HG03064 (cell line): Measurements from ENCODE around the gene MOSMO.

Source experiments
- ATAC-seq: cut with Tn5 transposase; IDR thresholded peaks from one replicate; pipeline ENCODE4 v1.9.1; 2021; ENCODE audit warnings: low read depth; ENCODE audit not compliant: unreplicated experiment

The MOSMO gene

GRCh38 chr16:22007509-22008214, at the start of gene MOSMO:
Gene MOSMO, plus strand, starts transcription at chr16:22008111. Its CDS starts 191 bp downstream, at chr16:22008302.
- ATAC-seq, result no peak

- ATAC-seq, result no peak
Measured at GRCh38 chr16:21959050-21959449, 48.9 kb upstream of the MOSMO start.

DNA sequence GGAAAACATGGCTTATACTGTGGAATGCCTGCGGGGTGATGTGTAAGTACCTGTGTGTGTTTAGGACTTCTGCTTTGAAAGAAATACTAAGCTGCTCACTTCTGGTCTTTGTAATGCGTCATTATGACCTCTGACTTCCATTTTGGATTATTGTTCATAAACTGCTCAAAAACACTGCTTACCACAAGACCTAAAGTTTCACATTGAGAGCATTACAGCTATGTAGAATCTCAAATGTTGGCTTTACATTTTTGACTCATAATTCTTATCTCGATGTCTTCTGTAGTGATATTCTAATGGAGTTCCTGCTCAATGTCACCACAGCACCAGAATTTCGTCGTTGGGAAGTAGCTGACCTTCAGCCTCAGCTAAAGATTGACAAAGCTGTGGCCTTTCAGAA, 45.4 kb upstream of the MOSMO start:
- ATAC-seq, result no peak

GRCh38 chr16:21963887-21964286, 44.0 kb upstream of the MOSMO start:
- ATAC-seq, result no peak

- ATAC-seq, result no peak
Measured at GRCh38 chr16:21964353-21964752, 43.6 kb upstream of the MOSMO start.

DNA sequence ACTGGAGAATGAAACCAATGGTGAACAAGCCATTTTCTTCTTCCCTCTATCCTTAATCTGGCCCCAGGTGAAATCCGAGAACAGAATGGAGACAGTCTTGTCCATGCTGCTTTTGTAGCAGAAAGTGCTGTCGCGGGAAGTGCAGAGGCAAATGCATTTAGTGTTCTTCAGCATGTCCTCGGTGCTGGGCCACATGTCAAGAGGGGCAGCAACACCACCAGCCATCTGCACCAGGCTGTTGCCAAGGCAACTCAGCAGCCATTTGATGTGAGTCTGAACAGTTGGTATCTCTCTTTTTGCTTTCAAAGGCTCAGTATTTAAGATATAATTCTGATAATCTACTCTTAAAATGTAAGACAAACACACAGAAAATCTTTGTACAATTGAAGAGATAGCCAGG, 36.1 kb upstream of the MOSMO start:
- ATAC-seq, result no peak

DNA sequence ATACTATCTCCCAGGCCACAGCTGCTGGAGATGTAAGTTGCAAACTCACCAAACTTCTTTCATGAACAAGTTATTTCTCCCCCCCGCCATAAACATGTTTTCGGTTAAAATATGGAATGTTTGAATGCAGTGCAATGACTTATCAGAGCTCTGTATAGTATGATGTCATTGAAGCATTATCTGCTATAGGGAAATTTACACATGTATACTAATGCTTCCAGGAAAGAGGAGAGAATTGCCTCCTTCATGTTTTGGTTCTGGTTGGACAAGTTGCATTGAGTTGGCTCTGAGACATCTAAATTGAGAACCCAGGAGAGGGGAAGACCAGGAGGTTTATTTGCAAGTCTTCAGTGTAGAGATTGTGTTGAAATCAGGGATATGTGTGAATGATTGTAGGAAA, 34.0 kb upstream of the MOSMO start:
- ATAC-seq, result no peak

DNA sequence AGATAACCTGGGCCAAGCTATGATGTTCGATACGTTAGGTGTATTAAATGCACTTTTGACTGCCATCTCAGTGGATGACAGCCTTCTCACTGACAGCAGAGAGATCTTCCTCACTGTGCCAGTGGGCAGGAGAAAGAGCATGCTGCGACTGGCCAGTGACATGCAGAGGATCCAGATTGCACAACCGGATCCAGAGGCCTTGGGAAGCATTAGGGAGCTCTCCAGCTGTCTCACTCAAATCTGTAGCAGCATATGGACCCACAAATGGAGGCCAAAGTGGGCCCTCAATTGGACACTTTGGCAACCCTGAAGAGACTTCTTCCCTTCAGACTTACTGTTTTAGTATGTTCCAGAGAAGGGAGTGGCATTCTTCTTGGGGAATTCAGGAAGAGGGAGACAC, 27.9 kb upstream of the MOSMO start:
- ATAC-seq, result no peak

DNA sequence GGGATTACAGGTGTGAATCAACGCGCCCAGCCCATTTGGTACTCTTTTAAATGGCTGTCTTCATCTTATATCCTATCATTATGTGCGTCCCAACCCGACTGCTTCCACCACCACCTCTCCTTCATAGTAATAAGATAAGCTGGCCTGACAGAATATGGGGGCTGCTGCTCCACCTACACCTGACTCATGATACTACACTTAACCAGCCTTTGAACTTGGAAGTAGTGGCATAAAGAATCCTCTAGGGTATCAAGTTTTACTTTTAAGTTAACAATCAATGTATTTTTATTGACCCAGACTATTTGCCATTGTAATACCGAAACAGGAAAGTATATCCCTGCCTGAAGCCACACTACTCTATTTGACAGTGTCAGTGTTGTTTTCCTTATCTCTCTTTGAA, 25.8 kb upstream of the MOSMO start:
- ATAC-seq, result no peak

- ATAC-seq, result no peak
Measured at GRCh38 chr16:21984062-21984461, 23.8 kb upstream of the MOSMO start.

- ATAC-seq, result no peak
Measured at GRCh38 chr16:21985524-21985923, 22.4 kb upstream of the MOSMO start.

GRCh38 chr16:21986692-21987246, 21.1 kb upstream of the MOSMO start:
- no peak for ATAC-seq

DNA sequence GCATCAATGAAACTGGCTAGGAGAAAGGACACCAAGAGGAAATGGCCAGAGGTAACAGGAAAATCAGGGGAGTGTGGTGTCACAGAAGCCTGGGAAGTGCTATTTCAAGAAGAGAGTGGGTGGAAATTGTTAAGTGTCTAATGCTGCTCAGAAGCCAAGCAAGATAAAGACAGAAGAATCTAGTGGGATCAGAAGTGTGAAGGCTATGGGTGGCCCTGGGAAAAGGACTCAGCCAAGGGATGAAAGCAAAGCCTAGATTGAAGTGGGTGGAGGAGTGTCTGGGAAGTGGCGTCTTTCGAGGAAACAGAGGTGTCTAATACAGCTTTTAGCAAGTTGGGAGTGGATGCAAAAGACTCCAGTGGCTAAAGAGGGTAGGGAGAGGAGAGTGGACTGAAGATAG, 20.4 kb upstream of the MOSMO start:
- ATAC-seq, result no peak

DNA sequence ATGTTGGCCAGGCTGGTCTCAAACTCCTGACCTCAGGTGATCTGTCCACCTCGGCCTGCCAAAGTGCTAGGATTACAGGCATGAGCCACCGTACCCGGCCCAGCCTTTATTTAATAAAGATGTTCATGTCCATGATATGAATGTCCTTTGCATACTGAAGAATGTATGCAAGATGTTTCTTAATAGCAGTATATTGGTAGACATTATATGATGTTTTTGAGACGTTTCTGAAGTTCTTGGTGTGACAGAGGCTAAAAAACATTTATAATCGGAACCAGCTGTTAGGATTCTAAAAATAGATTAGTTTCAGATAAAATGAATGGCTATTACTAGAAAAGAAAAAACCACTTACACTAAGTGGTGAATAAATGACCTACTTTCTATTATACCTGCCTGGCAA, 18.8 kb upstream of the MOSMO start:
- ATAC-seq, result no peak

GRCh38 chr16:21989751-21990150, 18.2 kb upstream of the MOSMO start:
- no peak for ATAC-seq

- ATAC-seq, result no peak
Measured at GRCh38 chr16:21990381-21990944, 17.4 kb upstream of the MOSMO start.

GRCh38 chr16:21991621-21992020, 16.3 kb upstream of the MOSMO start:
- no peak for ATAC-seq

DNA sequence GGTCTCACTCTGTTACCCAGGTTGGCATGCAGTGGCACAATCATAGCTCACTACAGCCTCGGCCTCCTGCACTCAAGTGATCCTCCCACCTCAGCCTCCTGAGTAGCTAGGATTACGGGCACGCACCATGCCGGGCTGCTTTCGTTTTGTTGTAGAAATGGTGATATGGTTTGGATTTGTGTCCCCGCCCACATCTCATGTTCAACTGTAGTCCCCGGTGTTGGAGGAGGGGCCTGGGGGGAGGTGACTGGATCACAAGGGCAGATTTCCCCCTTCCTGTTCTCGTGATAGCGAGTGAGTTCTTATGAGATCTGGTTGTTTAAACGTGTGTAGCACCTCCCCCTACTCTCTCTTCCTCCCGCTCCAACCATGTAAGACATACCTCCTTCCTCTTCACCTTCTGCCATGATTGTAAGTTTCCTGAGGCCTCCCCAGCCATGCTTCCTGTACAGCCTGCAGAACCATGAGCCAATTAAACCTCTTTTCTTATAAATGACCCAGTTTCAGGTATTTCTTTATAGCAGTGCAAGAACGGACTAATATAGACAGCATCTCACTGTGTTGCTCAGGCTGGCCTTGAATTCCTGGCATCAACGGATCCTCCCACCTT, 12.9 kb upstream of the MOSMO start:
- ATAC-seq, result no peak

DNA sequence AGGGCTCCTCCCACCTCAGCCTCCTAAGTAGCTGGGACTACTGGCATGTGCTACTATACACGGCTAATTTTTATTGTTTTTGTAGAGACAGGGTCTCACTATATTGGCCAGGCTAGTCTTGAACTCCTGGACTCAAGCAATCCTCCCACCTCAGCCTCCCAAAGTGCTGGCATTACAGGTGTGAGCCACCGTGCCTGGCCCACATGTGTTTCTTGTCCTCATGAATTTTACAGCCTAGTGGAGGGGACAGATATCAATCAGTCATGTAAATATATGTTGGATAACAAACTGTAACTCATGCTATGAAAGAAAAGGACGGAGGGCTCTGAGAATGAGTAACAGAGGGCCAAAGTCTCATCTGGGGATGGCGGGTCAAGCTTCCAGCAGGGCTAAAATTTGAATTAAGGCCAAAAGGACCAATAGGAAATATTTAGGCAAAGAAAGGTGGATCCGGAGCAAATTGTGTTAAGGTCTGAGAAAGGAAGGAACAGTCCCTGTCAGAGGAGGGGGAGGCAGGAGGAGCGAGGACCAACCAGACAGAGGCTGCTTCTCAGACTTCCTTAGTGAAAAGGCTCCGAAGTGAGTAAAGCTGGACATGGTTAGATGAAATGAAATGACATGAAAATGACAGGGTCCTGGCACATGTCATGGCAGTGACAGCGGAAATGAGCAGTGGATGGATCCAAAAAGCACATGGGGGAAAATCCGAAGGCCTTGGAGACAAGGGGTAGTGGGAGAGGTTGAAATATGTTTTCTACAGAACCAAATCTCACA, 10.8 kb upstream of the MOSMO start:
- ATAC-seq, result no peak

GRCh38 chr16:21997697-21998480, 10.0 kb upstream of the MOSMO start:
- no peak for ATAC-seq
